BLaER1 treated with 17β-estradiol and CSF1 and Interleukin-3, amounts not matched to agents 10 nM and 100 nM (cell line): Measurements from ENCODE around the gene C7.
"Not testable (repeated sequence)": the region's sequence is repeated elsewhere in the genome, so short reads cannot be mapped to it uniquely, and the experiment has no call there.

ENCODE experiments used
- H3K27ac ChIP-seq, 11 experiments: shearing (Covaris generic); formaldehyde crosslinking; 2 replicates each; pipeline ENCODE4 v1.8.1; 2022
- H3K27me3 ChIP-seq, 11 experiments: shearing (Covaris generic); formaldehyde crosslinking; 2 replicates each; pipeline ENCODE4 v1.8.1; 2022
- H3K36me3 ChIP-seq, 11 experiments: shearing (Covaris generic); formaldehyde crosslinking; 2 replicates each; pipeline ENCODE4 v1.8.1; 2022
- H3K4me1 ChIP-seq, 10 experiments: shearing (Covaris generic); formaldehyde crosslinking; 2 replicates each; pipeline ENCODE4 v1.8.1; 2022
- H3K4me2 ChIP-seq, 11 experiments: shearing (Covaris generic); formaldehyde crosslinking; 2 replicates each; pipeline ENCODE4 v1.8.1; 2022
- H3K4me3 ChIP-seq, 10 experiments: shearing (Covaris generic); formaldehyde crosslinking; 2 replicates each; pipeline ENCODE4 v1.8.1; 2022
- H3K9ac ChIP-seq, 11 experiments: shearing (Covaris generic); formaldehyde crosslinking; 2 replicates each; pipeline ENCODE4 v1.8.1; 2022
- H3K9me3 ChIP-seq, 11 experiments: shearing (Covaris generic); formaldehyde crosslinking; replicated peaks in 1 of 11; 2 replicates each; pipeline ENCODE4 v1.8.1; 2022
- H4K20me1 ChIP-seq, 11 experiments: shearing (Covaris generic); formaldehyde crosslinking; 2 replicates each; pipeline ENCODE4 v1.8.1; 2022
- Cebpa-rat ChIP-seq, 11 experiments: shearing (Covaris generic); IDR thresholded peaks; 2 replicates each; pipeline ENCODE4 v1.8.1; 2022

C7 gene

GRCh38 chr5:40877371-40877988, 31.8 kb upstream of the C7 start:
- peaks cover 10 to 32% (median 17%) of the 10 kb centered on the region in 11 experiments for H3K9me3 ChIP-seq
- no peaks in the 10 kb centered on the region for H3K27me3 ChIP-seq
- no peak overlapping the region for H3K9ac ChIP-seq
- H3K27ac ChIP-seq: no peak overlapping the region
- no peak for TF ChIP-seq Cebpa-rat (IDR thresholded peaks at IDR 0.05)
- peaks cover 0 to 10% (median 0%) of the 10 kb centered on the region in 10 experiments; a peak in 2 of 20 replicates for H3K4me1 ChIP-seq
- H4K20me1 ChIP-seq: no peaks in the 10 kb centered on the region
- peaks cover 0 to 17% (median 0%) of the 10 kb centered on the region in 11 experiments; a peak in 3 of 22 replicates for H3K36me3 ChIP-seq
- no peak overlapping the region for H3K4me3 ChIP-seq
- H3K4me2 ChIP-seq: no peak overlapping the region

- H3K4me2 ChIP-seq: no peak overlapping the region
- no peak for TF ChIP-seq Cebpa-rat (IDR thresholded peaks at IDR 0.05)
These were observed 29.9 kb upstream of the C7 start for GRCh38 chr5:40879163-40879942.

GRCh38 chr5:40882291-40882690, 27.0 kb upstream of the C7 start:
- Histone ChIP-seq H3K27me3 (no peaks in the 10 kb centered on the region), H3K9me3 (peaks cover 19 to 28% (median 22%) of the 10 kb centered on the region in 11 experiments), H3K4me2 (no peak overlapping the region), H3K9ac (no peak overlapping the region), H4K20me1 (no peaks in the 10 kb centered on the region), H3K4me1 (no peaks in the 10 kb centered on the region), H3K27ac (no peak overlapping the region), H3K36me3 (peaks cover 0 to 19% (median 0%) of the 10 kb centered on the region in 11 experiments; a peak in 3 of 22 replicates), H3K4me3 (no peak overlapping the region)
- TF ChIP-seq Cebpa-rat (IDR thresholded peaks at IDR 0.05): no peak

More at GRCh38 chr5:40879163-40879942, 29.9 kb upstream of the C7 start:
- Histone ChIP-seq H3K27me3 (no peaks in the 10 kb centered on the region), H3K9me3 (peaks cover 19 to 38% (median 24%) of the 10 kb centered on the region in 11 experiments), H4K20me1 (no peaks in the 10 kb centered on the region), H3K4me1 (no peaks in the 10 kb centered on the region), H3K27ac (no peak overlapping the region), H3K4me3 (no peak overlapping the region), H3K9ac (no peak overlapping the region), H3K36me3 (peaks cover 0 to 21% (median 0%) of the 10 kb centered on the region in 11 experiments; a peak in 3 of 22 replicates)

- Histone ChIP-seq H3K36me3 (peaks cover 0 to 15% (median 0%) of the 10 kb centered on the region in 11 experiments; a peak in 3 of 22 replicates), H3K9me3 (peaks cover 14 to 22% (median 19%) of the 10 kb centered on the region in 11 experiments)
- not testable (repeated sequence) for H3K4me1 ChIP-seq, H3K27me3 ChIP-seq, H4K20me1 ChIP-seq, H3K4me3 ChIP-seq, H3K27ac ChIP-seq, H3K4me2 ChIP-seq, H3K9ac ChIP-seq
These were observed 26.2 kb upstream of the C7 start for GRCh38 chr5:40883051-40883450.

GRCh38 chr5:40895440-40896425, 13.6 kb upstream of the C7 start:
- H3K4me1 ChIP-seq, H4K20me1 ChIP-seq, H3K27ac ChIP-seq, H3K9me3 ChIP-seq, H3K36me3 ChIP-seq, H3K4me3 ChIP-seq, H3K27me3 ChIP-seq, H3K9ac ChIP-seq, H3K4me2 ChIP-seq: not testable (repeated sequence)

GRCh38 chr5:40904205-40904993, 4.9 kb upstream of the C7 start:
- H3K36me3 ChIP-seq: no peaks in the 10 kb centered on the region
- H4K20me1 ChIP-seq: no peaks in the 10 kb centered on the region
- no peaks in the 10 kb centered on the region for H3K9me3 ChIP-seq
- H3K27ac ChIP-seq: no peak overlapping the region
- no peak overlapping the region for H3K4me3 ChIP-seq
- H3K27me3 ChIP-seq: no peaks in the 10 kb centered on the region
- no peaks in the 10 kb centered on the region for H3K4me1 ChIP-seq
- no peak overlapping the region for H3K4me2 ChIP-seq
- H3K9ac ChIP-seq: no peak overlapping the region
- TF ChIP-seq Cebpa-rat (IDR thresholded peaks at IDR 0.05): no peak

GRCh38 chr5:40904994-40905306, 4.3 kb upstream of the C7 start:
- H3K4me3 ChIP-seq: no peak overlapping the region
- no peak for TF ChIP-seq Cebpa-rat (IDR thresholded peaks at IDR 0.05)
- H3K9me3 ChIP-seq: no peaks in the 10 kb centered on the region
- no peak overlapping the region for H3K9ac ChIP-seq
- H4K20me1 ChIP-seq: no peaks in the 10 kb centered on the region
- H3K36me3 ChIP-seq: no peaks in the 10 kb centered on the region
- no peak overlapping the region for H3K27ac ChIP-seq
- no peak overlapping the region for H3K4me2 ChIP-seq
- H3K4me1 ChIP-seq: no peaks in the 10 kb centered on the region
- H3K27me3 ChIP-seq: no peaks in the 10 kb centered on the region

GRCh38 chr5:40906351-40906751, 2.9 kb upstream of the C7 start:
- Histone ChIP-seq H3K4me2 (no peak overlapping the region), H3K27me3 (no peaks in the 10 kb centered on the region), H3K4me1 (no peaks in the 10 kb centered on the region), H3K36me3 (no peaks in the 10 kb centered on the region), H3K9me3 (no peaks in the 10 kb centered on the region), H3K27ac (no peak overlapping the region), H3K4me3 (no peak overlapping the region), H3K9ac (no peak overlapping the region), H4K20me1 (no peaks in the 10 kb centered on the region)
- TF ChIP-seq Cebpa-rat (IDR thresholded peaks at IDR 0.05): no peak

- Histone ChIP-seq H3K9me3 (no peaks in the 10 kb centered on the region), H3K9ac (no peak overlapping the region)
These were observed 426 bp downstream of the C7 start for GRCh38 chr5:40909723-40910122.

More at GRCh38 chr5:40909723-40910122, 426 bp downstream of the C7 start:
- no peaks in the 10 kb centered on the region for H4K20me1 ChIP-seq
- H3K27ac ChIP-seq: no peak overlapping the region
- no peak for TF ChIP-seq Cebpa-rat (IDR thresholded peaks at IDR 0.05)
- no peaks in the 10 kb centered on the region for H3K36me3 ChIP-seq
- H3K4me1 ChIP-seq: no peaks in the 10 kb centered on the region
- no peak overlapping the region for H3K4me3 ChIP-seq
- no peaks in the 10 kb centered on the region for H3K27me3 ChIP-seq
- H3K4me2 ChIP-seq: no peak overlapping the region
